ENCODE measurements around the gene NLK.

The NLK gene

DNA sequence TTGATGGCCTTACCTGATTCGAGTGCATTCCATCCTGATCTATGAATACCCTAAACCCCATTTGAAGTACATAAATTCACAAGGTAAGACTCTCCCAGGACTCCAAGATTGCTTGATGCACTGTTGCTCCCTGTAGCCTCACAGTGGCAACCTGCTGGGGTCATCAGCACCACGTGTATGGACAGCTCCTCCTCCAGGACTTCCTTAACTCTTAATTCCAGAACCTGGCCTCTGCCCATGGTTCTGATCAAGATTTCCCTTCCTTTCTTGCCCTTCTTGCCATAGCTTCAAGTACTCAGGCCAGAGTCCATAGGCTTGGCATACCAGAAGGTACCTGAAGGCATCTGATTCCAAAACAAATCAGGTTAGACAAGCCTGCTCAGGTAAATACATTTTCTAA, 34.0 kb upstream of the NLK start:
- no peak overlapping the region for H3K4me2 ChIP-seq (ENCODE audit: low read depth, low read length, poor library complexity, severe bottlenecking)
- no peaks in the 10 kb centered on the region for H3K36me3 ChIP-seq (ENCODE audit: low read length)
- H3K9me2 ChIP-seq (replicated peaks; ENCODE audit: insufficient read depth, low read length), result no peaks in the 10 kb centered on the region
- no peaks in the 10 kb centered on the region for H3K79me2 ChIP-seq (ENCODE audit: insufficient read depth, low read length)
- H4K20me1 ChIP-seq (ENCODE audit: low read depth, low read length), result no peaks in the 10 kb centered on the region
- H3K27ac ChIP-seq (ENCODE audit: low read depth, low read length), result no peak overlapping the region
- no peak overlapping the region for H2AFZ ChIP-seq (ENCODE audit: low read depth, low read length, severe bottlenecking)
- H3F3A ChIP-seq (ENCODE audit: insufficient read depth), result no peaks in the 10 kb centered on the region
- H3K9ac ChIP-seq (ENCODE audit: low read length), result no peak overlapping the region
- H3K4me3 ChIP-seq (ENCODE audit: insufficient read depth, low read length, poor library complexity, severe bottlenecking), result no peak overlapping the region
- no peaks in the 10 kb centered on the region for H3K9me3 ChIP-seq (ENCODE audit: insufficient read depth, low read length)
- TF ChIP-seq, protein P1, sequence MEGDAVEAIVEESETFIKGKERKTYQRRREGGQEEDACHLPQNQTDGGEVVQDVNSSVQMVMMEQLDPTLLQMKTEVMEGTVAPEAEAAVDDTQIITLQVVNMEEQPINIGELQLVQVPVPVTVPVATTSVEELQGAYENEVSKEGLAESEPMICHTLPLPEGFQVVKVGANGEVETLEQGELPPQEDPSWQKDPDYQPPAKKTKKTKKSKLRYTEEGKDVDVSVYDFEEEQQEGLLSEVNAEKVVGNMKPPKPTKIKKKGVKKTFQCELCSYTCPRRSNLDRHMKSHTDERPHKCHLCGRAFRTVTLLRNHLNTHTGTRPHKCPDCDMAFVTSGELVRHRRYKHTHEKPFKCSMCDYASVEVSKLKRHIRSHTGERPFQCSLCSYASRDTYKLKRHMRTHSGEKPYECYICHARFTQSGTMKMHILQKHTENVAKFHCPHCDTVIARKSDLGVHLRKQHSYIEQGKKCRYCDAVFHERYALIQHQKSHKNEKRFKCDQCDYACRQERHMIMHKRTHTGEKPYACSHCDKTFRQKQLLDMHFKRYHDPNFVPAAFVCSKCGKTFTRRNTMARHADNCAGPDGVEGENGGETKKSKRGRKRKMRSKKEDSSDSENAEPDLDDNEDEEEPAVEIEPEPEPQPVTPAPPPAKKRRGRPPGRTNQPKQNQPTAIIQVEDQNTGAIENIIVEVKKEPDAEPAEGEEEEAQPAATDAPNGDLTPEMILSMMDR (IDR thresholded peaks at IDR 0.05; ENCODE audit: insufficient read depth, low read length, poor library complexity, severe bottlenecking), result no peak
- TF ChIP-seq EZH2phosphoT487 (conservative IDR thresholded peaks at IDR 0.05; ENCODE audit: low read length), result no peak
- no peaks in the 10 kb centered on the region for H3K27me3 ChIP-seq (ENCODE audit: low read length)

DNA sequence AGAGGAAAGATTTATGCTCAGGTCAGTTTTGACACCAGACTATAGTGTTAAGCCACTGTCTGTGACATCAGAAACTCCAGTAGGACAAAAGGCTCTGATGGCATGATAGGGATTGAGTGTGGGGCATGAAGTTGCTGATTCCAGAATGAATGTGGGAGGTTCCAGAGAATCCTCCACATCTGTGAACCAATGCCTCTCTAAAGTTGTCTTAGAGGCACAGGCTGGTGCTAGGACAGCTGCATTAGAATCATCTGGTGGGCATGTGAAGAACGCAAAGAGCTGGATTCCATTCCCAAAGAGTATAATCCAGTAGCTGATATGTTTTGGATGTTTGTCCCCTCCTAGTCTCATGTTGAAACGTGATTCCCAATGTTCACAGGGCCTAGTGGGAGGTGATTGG, 32.1 kb upstream of the NLK start:
- Histone ChIP-seq H3K9me3 (ENCODE audit: insufficient read depth, low read length) (no peaks in the 10 kb centered on the region), H2AFZ (ENCODE audit: low read depth, low read length, severe bottlenecking) (no peak overlapping the region)

DNA sequence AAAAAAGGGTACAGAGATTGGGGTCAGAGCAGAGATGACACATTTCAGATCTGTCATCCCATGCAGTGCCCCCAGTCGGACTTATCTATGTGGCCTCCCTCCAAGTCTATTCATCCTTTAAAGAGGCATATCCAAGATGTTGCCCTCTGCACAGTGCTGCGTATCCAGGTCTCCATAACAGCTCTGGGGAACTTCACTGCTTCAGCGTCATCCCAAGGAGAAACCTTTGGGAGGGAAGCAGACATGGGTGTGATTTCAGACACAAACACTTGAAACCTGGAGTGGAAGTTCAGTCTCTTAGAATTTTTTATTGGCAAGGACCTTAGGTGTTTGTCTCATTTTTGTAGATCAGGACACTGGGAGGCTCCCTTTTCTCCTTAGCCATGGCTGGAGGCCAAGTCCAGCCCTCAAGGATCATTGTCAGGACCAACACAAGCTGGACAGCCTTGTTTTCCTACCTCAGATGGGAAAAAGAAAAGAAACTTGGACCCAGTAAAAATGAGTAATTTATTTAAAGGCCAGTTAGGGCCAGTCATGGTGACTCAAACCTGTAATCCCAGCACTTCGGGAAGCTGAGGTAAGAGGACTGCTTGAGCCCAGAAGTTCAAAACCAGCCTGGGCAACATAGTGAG, 23.9 kb upstream of the NLK start:
- TF ChIP-seq, protein P1 (IDR thresholded peaks at IDR 0.05; ENCODE audit: insufficient read depth, low read length, poor library complexity, severe bottlenecking), result no peak
- no peak for TF ChIP-seq EZH2phosphoT487 (conservative IDR thresholded peaks at IDR 0.05; ENCODE audit: low read length)
- Histone ChIP-seq H3K9ac (ENCODE audit: low read length) (no peak overlapping the region), H3K79me2 (ENCODE audit: insufficient read depth, low read length) (no peaks in the 10 kb centered on the region), H3K4me3 (ENCODE audit: insufficient read depth, low read length, poor library complexity, severe bottlenecking) (no peak overlapping the region), H4K20me1 (ENCODE audit: low read depth, low read length) (no peaks in the 10 kb centered on the region), H3K4me2 (ENCODE audit: low read depth, low read length, poor library complexity, severe bottlenecking) (no peak overlapping the region), H3F3A (ENCODE audit: insufficient read depth) (no peaks in the 10 kb centered on the region), H3K27ac (ENCODE audit: low read depth, low read length) (no peak overlapping the region), H3K36me3 (ENCODE audit: low read length) (no peaks in the 10 kb centered on the region), H3K27me3 (ENCODE audit: low read length) (no peaks in the 10 kb centered on the region), H2AFZ (ENCODE audit: low read depth, low read length, severe bottlenecking) (no peak overlapping the region), H3K9me3 (ENCODE audit: insufficient read depth, low read length) (no peaks in the 10 kb centered on the region), H3K9me2 (replicated peaks; ENCODE audit: insufficient read depth, low read length) (no peaks in the 10 kb centered on the region)

More for the DNA sequence above, 32.1 kb upstream of the NLK start:
- Histone ChIP-seq H3K9me2 (replicated peaks; ENCODE audit: insufficient read depth, low read length) (no peaks in the 10 kb centered on the region), H3K4me3 (ENCODE audit: insufficient read depth, low read length, poor library complexity, severe bottlenecking) (no peak overlapping the region), H3K9ac (ENCODE audit: low read length) (no peak overlapping the region), H4K20me1 (ENCODE audit: low read depth, low read length) (no peaks in the 10 kb centered on the region), H3K36me3 (ENCODE audit: low read length) (no peaks in the 10 kb centered on the region), H3K27ac (ENCODE audit: low read depth, low read length) (no peak overlapping the region), H3K27me3 (ENCODE audit: low read length) (no peaks in the 10 kb centered on the region), H3F3A (ENCODE audit: insufficient read depth) (no peaks in the 10 kb centered on the region), H3K4me2 (ENCODE audit: low read depth, low read length, poor library complexity, severe bottlenecking) (no peak overlapping the region), H3K79me2 (ENCODE audit: insufficient read depth, low read length) (no peaks in the 10 kb centered on the region)
- TF ChIP-seq EZH2phosphoT487 (conservative IDR thresholded peaks at IDR 0.05; ENCODE audit: low read length), result no peak
- TF ChIP-seq, protein P1 (IDR thresholded peaks at IDR 0.05; ENCODE audit: insufficient read depth, low read length, poor library complexity, severe bottlenecking), result no peak

All from SU-DHL-6 (cell line).